GM12873 (cell line): ENCODE measurements around the gene COPS7A.

ENCODE experiments used
- TF ChIP-seq, protein P1 (sequence below): IDR thresholded peaks from 2 replicates; pipeline ENCODE4 v1.5.1; 2012; ENCODE audit warnings: low read depth, mild to moderate bottlenecking, moderate library complexity, low read length, control low read depth; ENCODE audit not compliant: insufficient read depth; ENCODE audit errors: missing control alignments

COPS7A gene

DNA sequence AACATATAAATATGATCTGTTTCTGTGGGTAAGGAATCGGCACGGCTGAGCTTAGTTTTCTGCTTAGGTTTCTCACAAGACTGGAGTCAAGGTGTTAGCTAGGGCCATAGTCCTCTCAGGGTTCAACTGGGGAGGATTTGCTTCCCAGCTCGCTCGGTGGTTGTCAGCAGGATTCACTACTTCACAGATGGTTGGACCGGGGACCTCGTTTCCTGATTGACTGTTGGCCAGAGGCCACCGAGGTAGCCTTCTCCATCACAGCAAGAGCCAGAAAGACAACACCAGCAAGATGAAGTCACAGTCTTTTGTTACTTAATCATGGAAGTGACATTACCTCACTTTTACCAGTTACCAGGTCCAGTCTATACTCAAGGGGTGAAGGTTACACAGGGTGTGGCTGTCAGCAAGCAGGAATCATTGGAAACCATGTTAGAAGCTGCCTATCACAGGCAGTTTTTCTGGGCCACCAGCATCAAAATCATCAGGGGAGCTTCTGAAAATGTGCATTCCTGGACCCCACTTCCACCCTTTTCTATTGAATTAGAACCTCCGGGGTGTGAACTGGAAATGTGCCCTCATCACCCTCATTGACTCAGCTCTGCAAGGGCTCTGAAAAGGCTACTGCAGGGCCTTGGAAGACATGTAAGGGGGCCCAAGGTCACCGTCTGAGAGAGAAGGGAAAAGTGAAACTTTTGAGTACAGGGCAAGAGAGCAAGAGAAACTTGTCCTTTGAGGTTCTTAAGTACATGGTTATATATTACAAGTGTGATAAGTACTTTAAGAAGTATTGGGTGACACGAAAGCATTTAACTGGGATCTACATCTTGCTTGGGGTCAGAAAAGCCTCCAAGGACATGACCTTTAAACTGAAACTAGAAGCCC lies 10.9 kb downstream of the COPS7A start:
- TF ChIP-seq, protein P1, sequence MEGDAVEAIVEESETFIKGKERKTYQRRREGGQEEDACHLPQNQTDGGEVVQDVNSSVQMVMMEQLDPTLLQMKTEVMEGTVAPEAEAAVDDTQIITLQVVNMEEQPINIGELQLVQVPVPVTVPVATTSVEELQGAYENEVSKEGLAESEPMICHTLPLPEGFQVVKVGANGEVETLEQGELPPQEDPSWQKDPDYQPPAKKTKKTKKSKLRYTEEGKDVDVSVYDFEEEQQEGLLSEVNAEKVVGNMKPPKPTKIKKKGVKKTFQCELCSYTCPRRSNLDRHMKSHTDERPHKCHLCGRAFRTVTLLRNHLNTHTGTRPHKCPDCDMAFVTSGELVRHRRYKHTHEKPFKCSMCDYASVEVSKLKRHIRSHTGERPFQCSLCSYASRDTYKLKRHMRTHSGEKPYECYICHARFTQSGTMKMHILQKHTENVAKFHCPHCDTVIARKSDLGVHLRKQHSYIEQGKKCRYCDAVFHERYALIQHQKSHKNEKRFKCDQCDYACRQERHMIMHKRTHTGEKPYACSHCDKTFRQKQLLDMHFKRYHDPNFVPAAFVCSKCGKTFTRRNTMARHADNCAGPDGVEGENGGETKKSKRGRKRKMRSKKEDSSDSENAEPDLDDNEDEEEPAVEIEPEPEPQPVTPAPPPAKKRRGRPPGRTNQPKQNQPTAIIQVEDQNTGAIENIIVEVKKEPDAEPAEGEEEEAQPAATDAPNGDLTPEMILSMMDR = no peak

DNA sequence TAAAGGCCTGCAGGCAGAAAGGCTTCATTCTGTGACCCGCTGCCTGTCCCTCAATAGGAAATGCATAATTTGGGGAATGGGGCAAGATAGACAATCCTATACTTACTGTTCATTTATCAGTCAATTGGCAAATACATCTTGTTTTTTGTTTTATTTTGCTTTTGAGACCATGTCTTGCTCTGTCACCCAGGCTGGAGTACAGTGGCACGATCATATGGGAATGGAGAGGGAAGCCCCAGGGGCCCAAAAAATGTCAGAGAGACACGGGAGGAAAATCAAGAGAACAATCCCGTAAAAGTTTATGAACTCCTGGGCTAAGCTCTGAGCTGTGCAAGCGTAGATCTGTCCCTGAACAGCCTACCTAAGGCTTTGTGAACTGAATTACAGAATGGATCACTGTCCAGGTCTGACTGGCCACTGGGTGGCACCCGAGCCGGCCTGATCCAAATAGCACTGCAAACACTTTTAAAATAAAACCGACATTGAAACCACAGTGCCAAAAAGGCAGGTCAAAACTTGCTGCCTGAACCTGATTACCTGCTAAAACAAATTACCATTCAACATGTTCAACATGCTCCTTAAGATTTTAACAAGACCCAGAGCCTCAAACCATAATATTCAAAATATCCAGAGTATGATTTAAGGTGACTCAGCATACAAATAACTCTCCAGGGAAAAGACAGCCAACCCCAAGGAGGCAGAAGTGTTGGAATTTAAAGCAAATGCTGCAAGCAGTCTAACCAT lies 11.8 kb downstream of the COPS7A start:
- TF ChIP-seq, protein P1 = peak; percentile 55

DNA sequence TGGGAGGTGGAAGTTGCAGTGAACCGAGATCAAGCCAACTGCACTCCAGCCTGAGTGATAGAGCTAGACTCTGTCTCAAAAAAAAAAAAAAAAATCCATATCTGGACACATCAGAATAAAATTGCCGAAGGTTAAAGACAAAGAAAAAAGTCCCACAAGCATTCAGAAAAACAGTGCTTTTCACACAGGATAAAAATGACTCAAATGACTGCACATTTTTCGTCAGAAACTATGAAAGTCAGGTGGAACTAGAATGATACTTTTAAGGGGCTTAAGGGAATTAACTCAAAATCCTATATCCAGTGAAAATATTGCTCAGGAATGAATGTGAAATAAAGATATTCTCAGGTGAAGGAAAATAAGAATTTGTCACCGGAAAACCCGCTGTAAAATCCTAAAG lies 12.9 kb downstream of the COPS7A start:
- TF ChIP-seq, protein P1 = no peak

DNA sequence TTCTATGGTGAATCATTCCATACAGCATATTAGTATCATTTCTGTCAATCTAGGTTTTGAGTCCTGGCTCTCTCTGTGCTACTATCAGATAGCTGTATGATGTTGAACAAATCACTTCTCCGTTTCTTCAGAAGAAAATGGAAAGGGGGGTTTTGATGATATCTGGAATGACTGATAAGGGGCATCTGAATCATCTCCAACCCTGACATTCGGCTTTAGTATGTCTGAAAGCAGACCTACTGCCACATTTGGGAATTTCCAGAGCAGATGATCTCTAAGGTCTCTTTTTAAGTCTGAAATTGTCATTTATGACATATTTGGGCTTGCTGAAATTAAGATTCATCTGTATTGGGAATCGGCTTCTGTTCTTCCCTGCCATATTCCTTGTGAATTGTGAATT lies 19.0 kb downstream of the COPS7A start:
- TF ChIP-seq, protein P1 = no peak

DNA sequence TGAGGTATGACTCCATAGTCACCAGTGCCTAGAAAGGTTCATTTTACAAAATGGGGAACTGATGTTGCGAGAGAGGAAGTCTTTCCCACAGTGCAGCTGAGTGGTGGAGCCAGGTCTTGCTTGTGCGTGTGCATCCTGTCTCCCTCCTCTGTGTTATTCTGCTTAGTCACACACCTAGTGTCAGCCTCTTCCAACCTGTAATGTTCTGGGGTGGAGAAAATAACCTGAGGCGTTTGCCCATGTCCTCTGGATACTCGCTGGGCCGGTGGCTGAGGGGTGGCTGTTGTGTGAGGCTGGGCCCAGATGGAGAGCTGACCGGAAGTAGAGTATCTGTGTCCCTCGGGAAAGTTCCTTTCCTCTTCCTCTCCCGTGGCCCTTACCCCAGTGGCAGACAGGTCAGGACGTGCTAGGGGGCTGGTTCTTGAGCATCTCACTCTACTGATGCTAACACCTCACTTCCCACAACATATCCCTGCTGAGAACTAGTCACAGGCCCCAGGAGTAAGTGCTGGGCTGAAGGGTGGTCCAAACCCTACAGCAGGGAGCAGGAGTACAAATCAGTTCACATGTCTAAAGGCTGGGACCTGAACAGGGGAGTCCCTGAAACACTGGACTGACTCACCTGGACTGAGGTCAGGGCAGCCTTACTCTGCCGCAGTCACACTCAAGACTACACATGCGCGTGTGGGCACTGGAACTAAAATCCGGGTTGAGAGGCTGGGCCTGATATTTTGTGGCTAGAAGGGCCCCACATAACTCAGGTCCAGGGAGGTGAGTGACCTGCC lies 22.1 kb downstream of the COPS7A start:
- TF ChIP-seq, protein P1 = no peak

DNA sequence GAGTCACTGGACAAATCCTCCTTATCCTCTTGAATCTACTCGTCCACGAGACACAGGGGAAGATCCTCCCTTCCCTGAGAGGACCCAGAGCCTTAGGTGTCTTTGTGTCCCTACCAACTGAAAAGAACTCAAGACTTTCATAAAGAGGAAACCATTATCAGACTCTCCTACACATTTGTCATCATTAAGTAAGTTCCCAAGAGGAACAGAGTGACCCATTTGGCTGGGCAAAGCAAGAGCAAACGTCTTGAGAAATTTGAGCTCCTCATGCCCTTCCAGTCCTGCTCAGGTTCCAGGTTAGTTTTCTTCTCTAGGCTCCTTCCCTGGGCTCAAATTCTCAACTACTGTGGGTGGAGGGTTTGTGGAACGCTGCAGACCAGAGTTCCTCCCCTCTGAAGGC lies 23.4 kb downstream of the COPS7A start:
- TF ChIP-seq, protein P1 = no peak
